CD4-positive, alpha-beta T cell (primary cell): Measurements from ENCODE around the gene ZNF783. TPM values are rescaled to one million over a fixed set of nuclear protein-coding genes. Genes with fewer than 3 reads are reported as not detected.
A peak's percentile ranks its signal among the peaks of the same experiment; 100 is the strongest.

ENCODE experiments used
- ATAC-seq: fragments of 200-7000 bp; cut with Tn5 transposase; one replicate; pipeline ENCODE4 v1.10.0; 2022; ENCODE audit warnings: mild to moderate bottlenecking; ENCODE audit not compliant: poor library complexity
- CTCF ChIA-PET: fragments of 350-600 bp; sonication (Branson Sonifier 250); formaldehyde crosslinking; loops from one replicate; lab custom pipeline; 2021; ENCODE audit warnings: antibody characterized with exemption, inconsistent platforms; lab: Charles Lee
- POLR2A ChIA-PET: fragments of 350-600 bp; sonication (Branson Sonifier 250); formaldehyde crosslinking; loops from one replicate; lab custom pipeline; 2021; ENCODE audit warnings: antibody characterized with exemption, inconsistent platforms; lab: Charles Lee
- DNase-seq, 14 experiments: peaks; one replicate each; pipeline ENCODE4 v3.0.0-alpha.2; 2013 to 2020; ENCODE audit warnings: mixed read lengths in 2 of 14
- H3K27ac ChIP-seq, 2 donors: one replicate each; pipeline versions ENCODE4 v1.5.1 to v1.7.0; 2013; ENCODE audit warnings: low read length in 2 of 2, low read depth in 1 of 2, mild to moderate bottlenecking in 1 of 2
- H3K27me3 ChIP-seq, 2 experiments: 1 replicate in 1 of 2; 2 replicates in 1 of 2; pipeline versions ENCODE4 v1.6.1 to v1.7.0; 2013; ENCODE audit warnings: low read length in 2 of 2, control low read depth in 1 of 2, mild to moderate bottlenecking in 1 of 2, moderate library complexity in 1 of 2; ENCODE audit not compliant: insufficient read depth in 2 of 2, control insufficient read depth in 1 of 2
- H3K36me3 ChIP-seq: one replicate; pipeline ENCODE4 v1.6.1; 2013; ENCODE audit warnings: low read length, control low read depth; ENCODE audit not compliant: insufficient read depth
- H3K4me1 ChIP-seq: one replicate; pipeline ENCODE4 v1.6.1; 2013; ENCODE audit warnings: low read length, control low read depth; ENCODE audit not compliant: insufficient read depth
- H3K4me3 ChIP-seq: one replicate; pipeline ENCODE4 v1.5.1; 2013; ENCODE audit warnings: mild to moderate bottlenecking, low read length, moderate library complexity
- H3K9me3 ChIP-seq, 2 experiments: 1 replicate in 1 of 2; 2 replicates in 1 of 2; pipeline versions ENCODE4 v1.6.1 to v1.7.0; 2013; ENCODE audit warnings: low read length in 2 of 2, mild to moderate bottlenecking in 2 of 2, control low read depth in 1 of 2, moderate library complexity in 1 of 2; ENCODE audit not compliant: control insufficient read depth in 1 of 2, insufficient read depth in 1 of 2
- H3K27ac Mint-ChIP-seq: one replicate; pipeline ENCODE4 v1.8.0; 2020; ENCODE audit warnings: mixed read lengths
- H3K27me3 Mint-ChIP-seq: one replicate; pipeline ENCODE4 v1.8.0; 2021; ENCODE audit warnings: mixed read lengths
- H3K36me3 Mint-ChIP-seq: one replicate; pipeline ENCODE4 v1.8.0; 2021; ENCODE audit warnings: low read depth, mixed read lengths
- H3K4me1 Mint-ChIP-seq: one replicate; pipeline ENCODE4 v1.8.0; 2021; ENCODE audit warnings: low read depth, mixed read lengths
- H3K4me3 Mint-ChIP-seq: one replicate; pipeline ENCODE4 v1.8.0; 2020; ENCODE audit warnings: mild to moderate bottlenecking, mixed read lengths
- H3K9me3 Mint-ChIP-seq: one replicate; pipeline ENCODE4 v1.8.0; 2020; ENCODE audit warnings: mixed read lengths
- intact Hi-C, 2 experiments: fragments of 100-400 bp; cut with DNase I in 1 of 2; cut with micrococcal nuclease in 1 of 2; formaldehyde crosslinking; loops; one replicate each; pipeline versions ENCODE4 v1.15.1 to v1.9.0; 2023 to 2025; cut with DNase I, micrococcal nuclease
- total RNA-seq, 174 experiments: library from RNA in 2 of 174; stranded (reverse) in 2 of 174; gene quantifications; one replicate each; pipeline ENCODE4 v1.2.3 and lab custom pipeline; 2021 to 2026
- TF ChIP-seq, protein P1 (sequence below): fragments of 200-600 bp; IDR thresholded peaks from one replicate; pipeline ENCODE4 v1.8.0; 2022; ENCODE audit warnings: antibody characterized with exemption, mild to moderate bottlenecking

The ZNF783 gene
- total RNA-seq, 2 experiments from 2014 or later, result 27.6 to 29.0 TPM

DNA sequence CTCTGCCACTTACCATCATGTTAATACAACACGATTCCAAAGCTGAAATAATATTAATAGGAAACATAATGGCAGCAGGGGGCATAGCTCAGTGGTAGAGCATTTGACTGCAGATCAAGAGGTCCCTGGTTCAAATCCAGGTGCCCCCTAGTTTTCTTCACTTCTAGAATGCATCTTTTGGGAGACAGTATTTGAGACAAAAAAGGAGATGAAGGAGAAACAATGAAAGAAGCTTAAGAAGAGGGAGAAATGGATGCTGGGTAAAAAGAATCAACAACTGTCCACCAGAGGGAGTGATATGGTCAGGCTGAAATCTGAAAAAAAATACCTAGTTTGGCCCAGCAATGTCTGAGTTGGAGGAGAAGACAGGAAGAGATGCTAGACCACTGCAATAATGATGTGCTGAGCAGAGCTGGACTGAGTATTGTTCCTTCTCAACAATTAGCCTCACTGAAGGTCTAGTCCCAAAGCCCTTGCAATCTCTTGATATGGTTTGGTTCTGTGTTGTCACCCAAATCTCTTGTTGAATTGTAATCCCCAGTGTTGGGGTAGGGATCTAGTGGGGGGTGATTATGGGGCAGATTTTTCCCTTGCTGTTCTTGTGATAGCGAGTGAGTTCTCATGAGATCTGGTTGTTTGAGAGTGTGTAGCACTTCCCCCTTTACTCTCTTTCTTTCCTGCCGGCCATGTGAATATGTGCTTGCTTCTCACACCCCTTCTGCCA is 48.3 kb downstream of the ZNF783 start:
- CTCF ChIA-PET, result interaction anchor here (0.7 to 1.3 kb wide), 7 partner anchors 12 to 489 kb away, joined by 3 to 4 read pairs (median 3); no protein-coding TSS in a partner anchor
- Histone ChIP-seq H3K4me1 (no peaks in the 10 kb centered on the region), H3K27me3 (no peaks in the 10 kb centered on the region), H3K27ac (no peak overlapping the region), H3K4me3 (no peak overlapping the region), H3K36me3 (no peaks in the 10 kb centered on the region), H3K9me3 (no peaks in the 10 kb centered on the region)
- no peaks in the 10 kb centered on the region for H3K27me3 Mint-ChIP-seq
- no peaks in the 10 kb centered on the region for H3K36me3 Mint-ChIP-seq
- H3K4me3 Mint-ChIP-seq, result no peak overlapping the region
- ATAC-seq (peak; percentile 56), DNase-seq (peak in 3 of 14 experiments; percentile 46 to 57 (median 48))
- H3K9me3 Mint-ChIP-seq, result no peaks in the 10 kb centered on the region
- intact Hi-C loops, result no loop called here
- TF ChIP-seq, protein P1, sequence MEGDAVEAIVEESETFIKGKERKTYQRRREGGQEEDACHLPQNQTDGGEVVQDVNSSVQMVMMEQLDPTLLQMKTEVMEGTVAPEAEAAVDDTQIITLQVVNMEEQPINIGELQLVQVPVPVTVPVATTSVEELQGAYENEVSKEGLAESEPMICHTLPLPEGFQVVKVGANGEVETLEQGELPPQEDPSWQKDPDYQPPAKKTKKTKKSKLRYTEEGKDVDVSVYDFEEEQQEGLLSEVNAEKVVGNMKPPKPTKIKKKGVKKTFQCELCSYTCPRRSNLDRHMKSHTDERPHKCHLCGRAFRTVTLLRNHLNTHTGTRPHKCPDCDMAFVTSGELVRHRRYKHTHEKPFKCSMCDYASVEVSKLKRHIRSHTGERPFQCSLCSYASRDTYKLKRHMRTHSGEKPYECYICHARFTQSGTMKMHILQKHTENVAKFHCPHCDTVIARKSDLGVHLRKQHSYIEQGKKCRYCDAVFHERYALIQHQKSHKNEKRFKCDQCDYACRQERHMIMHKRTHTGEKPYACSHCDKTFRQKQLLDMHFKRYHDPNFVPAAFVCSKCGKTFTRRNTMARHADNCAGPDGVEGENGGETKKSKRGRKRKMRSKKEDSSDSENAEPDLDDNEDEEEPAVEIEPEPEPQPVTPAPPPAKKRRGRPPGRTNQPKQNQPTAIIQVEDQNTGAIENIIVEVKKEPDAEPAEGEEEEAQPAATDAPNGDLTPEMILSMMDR, result peak; percentile 37
- H3K27ac Mint-ChIP-seq, result peak overlapping the region; percentile 3
- no peaks in the 10 kb centered on the region for H3K4me1 Mint-ChIP-seq
- POLR2A ChIA-PET, result interaction anchor here (1.0 to 1.7 kb wide), 2 partner anchors 26 to 48 kb away, joined by 4 to 15 read pairs; partner anchors contain the start of gene ZNF783

DNA sequence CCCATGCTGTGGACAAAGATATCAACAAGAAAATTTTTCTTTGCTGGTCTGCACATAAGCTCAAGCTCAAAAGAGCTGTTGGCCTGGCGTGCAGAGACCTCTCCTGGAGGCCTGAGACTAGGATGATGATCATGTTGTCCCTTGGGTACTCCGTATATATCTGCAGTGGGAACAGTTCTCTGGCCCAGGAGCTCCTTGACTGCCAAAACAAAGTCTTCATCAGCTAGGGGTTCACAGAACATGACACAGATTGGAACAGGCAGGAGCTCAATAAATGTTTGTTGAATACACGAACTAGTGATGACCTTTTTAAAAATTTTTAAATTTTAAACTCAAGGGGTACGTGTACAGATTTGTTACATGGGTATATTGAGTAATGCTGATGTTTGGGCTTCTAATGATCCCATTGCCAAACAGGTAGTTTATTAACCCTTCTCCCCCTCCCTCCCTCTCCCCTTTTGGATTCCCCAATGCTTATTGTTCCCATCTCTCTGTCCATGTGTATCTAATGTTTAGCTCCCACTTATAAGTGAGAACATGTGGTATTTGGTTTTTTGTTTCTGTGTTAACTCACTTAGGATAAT is 49.1 kb downstream of the ZNF783 start:
- TF ChIP-seq, protein P1, result no peak
- Mint-ChIP-seq H3K27me3 (no peaks in the 10 kb centered on the region), H3K36me3 (no peaks in the 10 kb centered on the region), H3K4me1 (no peaks in the 10 kb centered on the region), H3K4me3 (no peak overlapping the region), H3K9me3 (no peaks in the 10 kb centered on the region), H3K27ac (no peak overlapping the region)
- H3K27me3 ChIP-seq, result no peaks in the 10 kb centered on the region
- H3K36me3 ChIP-seq, result no peaks in the 10 kb centered on the region
- ChIA-PET POLR2A (interaction anchor here (1.7 kb wide), 1 partner anchor 26 kb away, joined by 15 read pairs; no protein-coding TSS in a partner anchor), CTCF (interaction anchor here (1.2 to 1.3 kb wide), 2 partner anchors 26 to 112 kb away, joined by 3 to 4 read pairs; no protein-coding TSS in a partner anchor)
- H3K27ac ChIP-seq, result no peak overlapping the region
- no peaks in the 10 kb centered on the region for H3K9me3 ChIP-seq
- ATAC-seq (no peak), DNase-seq (no peak)
- no peaks in the 10 kb centered on the region for H3K4me1 ChIP-seq
- intact Hi-C loops, result no loop called here
- no peak overlapping the region for H3K4me3 ChIP-seq

DNA sequence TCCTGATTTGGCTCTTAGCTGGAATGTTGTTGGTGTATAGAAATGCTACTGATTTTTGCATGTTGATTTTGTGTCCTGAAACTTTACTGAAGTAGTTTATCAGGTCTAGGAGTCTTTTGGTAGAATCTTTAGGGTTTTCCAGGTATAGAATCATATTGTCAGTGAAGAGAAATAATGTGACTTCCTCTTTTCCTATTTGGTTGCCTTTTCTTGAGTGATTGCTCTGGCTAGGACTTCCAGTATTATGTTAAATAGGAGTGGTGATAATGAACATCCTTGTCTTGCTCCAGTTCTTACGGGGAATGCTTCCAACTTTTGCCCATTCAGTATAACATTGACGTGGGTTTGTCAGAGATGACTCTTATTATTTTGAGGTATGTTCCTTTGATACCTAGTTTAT is 52.0 kb downstream of the ZNF783 start:
- H3K4me1 ChIP-seq, result no peaks in the 10 kb centered on the region
- Mint-ChIP-seq H3K27ac (no peak overlapping the region), H3K4me3 (no peak overlapping the region), H3K27me3 (peaks cover 5% of the 10 kb centered on the region), H3K4me1 (no peaks in the 10 kb centered on the region), H3K36me3 (no peaks in the 10 kb centered on the region), H3K9me3 (no peaks in the 10 kb centered on the region)
- H3K27me3 ChIP-seq, result no peaks in the 10 kb centered on the region
- TF ChIP-seq, protein P1, result no peak
- no peak overlapping the region for H3K4me3 ChIP-seq
- DNase-seq (no peak), ATAC-seq (no peak)
- no peak overlapping the region for H3K27ac ChIP-seq
- ChIA-PET CTCF (no interaction called here), POLR2A (no interaction called here)
- intact Hi-C loops, result no loop called here
- no peaks in the 10 kb centered on the region for H3K36me3 ChIP-seq
- no peaks in the 10 kb centered on the region for H3K9me3 ChIP-seq
